ENCODE data around the gene TARBP1. TPM values are rescaled to one million over a fixed set of nuclear protein-coding genes. Genes with fewer than 3 reads are reported as not detected.

The TARBP1 gene
- total and polyA plus RNA-seq, 2 experiments from 2014 or later = 12.8 to 22.9 TPM

DNA sequence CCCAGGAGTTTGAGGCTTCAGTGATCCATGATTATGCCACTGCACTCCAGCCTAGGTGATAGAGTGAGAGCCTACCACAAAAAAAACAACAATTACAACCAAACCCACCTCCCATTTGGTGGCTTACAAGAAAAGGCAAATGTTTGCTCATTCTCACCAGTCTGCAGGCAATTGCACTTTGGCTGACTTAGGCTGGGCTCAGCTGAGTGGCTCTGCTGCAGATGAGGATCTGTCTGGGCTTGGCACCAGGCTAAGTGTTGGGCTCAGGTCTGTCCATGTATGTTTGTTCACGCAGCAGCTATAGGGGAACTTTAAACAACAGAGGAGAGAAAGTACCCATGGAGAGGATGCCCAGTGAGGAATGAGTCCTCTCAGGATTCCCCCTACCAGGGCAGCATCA lies 133.7 kb downstream of the TARBP1 start:
- H3K4me3 ChIP-seq = no peak overlapping the region
- no peak overlapping the region for H3K4me2 ChIP-seq
- WGBS (ENCODE audit: low lambda C conversion rate, missing lambda C conversion rate) = 92% methylated on average over 1 of the region's 1 CpG
- H3K27me3 ChIP-seq = no peaks in the 10 kb centered on the region
- H4K20me1 ChIP-seq (ENCODE audit: insufficient read depth, poor library complexity, severe bottlenecking) = no peaks in the 10 kb centered on the region
- H3K9me3 ChIP-seq (ENCODE audit: low read depth) = no peaks in the 10 kb centered on the region
- DNase-seq (ENCODE audit: low spot score) = no peak
- TF ChIP-seq EZH2 (IDR thresholded peaks at IDR 0.05; ENCODE audit: borderline replicate concordance) (no peak), EZH2phosphoT487 (IDR thresholded peaks at IDR 0.05; ENCODE audit: low read depth, severe bottlenecking, unreplicated experiment) (no peak)
- TF ChIP-seq, protein P1, sequence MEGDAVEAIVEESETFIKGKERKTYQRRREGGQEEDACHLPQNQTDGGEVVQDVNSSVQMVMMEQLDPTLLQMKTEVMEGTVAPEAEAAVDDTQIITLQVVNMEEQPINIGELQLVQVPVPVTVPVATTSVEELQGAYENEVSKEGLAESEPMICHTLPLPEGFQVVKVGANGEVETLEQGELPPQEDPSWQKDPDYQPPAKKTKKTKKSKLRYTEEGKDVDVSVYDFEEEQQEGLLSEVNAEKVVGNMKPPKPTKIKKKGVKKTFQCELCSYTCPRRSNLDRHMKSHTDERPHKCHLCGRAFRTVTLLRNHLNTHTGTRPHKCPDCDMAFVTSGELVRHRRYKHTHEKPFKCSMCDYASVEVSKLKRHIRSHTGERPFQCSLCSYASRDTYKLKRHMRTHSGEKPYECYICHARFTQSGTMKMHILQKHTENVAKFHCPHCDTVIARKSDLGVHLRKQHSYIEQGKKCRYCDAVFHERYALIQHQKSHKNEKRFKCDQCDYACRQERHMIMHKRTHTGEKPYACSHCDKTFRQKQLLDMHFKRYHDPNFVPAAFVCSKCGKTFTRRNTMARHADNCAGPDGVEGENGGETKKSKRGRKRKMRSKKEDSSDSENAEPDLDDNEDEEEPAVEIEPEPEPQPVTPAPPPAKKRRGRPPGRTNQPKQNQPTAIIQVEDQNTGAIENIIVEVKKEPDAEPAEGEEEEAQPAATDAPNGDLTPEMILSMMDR (IDR thresholded peaks at IDR 0.05; ENCODE audit: poor library complexity) = no peak
- no peaks in the 10 kb centered on the region for H3K79me2 ChIP-seq
- no peaks in the 10 kb centered on the region for H3K36me3 ChIP-seq (replicated peaks; ENCODE audit: insufficient read depth, low read depth)
- no peaks in the 10 kb centered on the region for H3K9me2 ChIP-seq (replicated peaks; ENCODE audit: insufficient read depth)
- H3K27ac ChIP-seq = no peak overlapping the region
- H3K4me1 ChIP-seq (ENCODE audit: insufficient read depth) = no peaks in the 10 kb centered on the region
- H2AFZ ChIP-seq = no peak overlapping the region

DNA sequence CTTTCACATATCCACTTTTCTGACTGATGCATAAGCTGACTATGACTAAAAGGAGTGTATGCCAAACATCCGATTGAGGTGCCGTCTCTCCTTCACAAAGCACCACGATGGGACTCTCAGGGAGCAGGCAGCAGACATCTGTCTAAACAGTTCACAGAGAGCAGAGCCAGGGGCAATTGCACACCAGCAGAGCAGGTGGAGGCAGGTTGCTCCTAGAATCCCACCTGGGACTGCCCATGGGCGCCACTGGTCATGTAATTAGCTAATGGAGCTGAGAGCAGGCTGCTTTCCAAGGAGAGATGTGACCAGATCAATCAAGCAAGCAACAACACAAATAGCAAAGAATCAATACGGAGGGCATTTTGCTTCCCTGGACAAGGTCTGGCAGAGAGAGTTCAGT lies 136.2 kb downstream of the TARBP1 start:
- H3K4me1 ChIP-seq (ENCODE audit: insufficient read depth) = no peaks in the 10 kb centered on the region
- H3K79me2 ChIP-seq = no peaks in the 10 kb centered on the region
- H4K20me1 ChIP-seq (ENCODE audit: insufficient read depth, poor library complexity, severe bottlenecking) = no peaks in the 10 kb centered on the region
- H3K9me2 ChIP-seq (replicated peaks; ENCODE audit: insufficient read depth) = no peaks in the 10 kb centered on the region
- no peak overlapping the region for H3K4me2 ChIP-seq
- no peak overlapping the region for H3K27ac ChIP-seq
- H3K9me3 ChIP-seq (ENCODE audit: low read depth) = no peaks in the 10 kb centered on the region
- no peak overlapping the region for H2AFZ ChIP-seq
- DNase-seq (ENCODE audit: low spot score) = no peak
- TF ChIP-seq EZH2phosphoT487 (IDR thresholded peaks at IDR 0.05; ENCODE audit: low read depth, severe bottlenecking, unreplicated experiment) = no peak
- TF ChIP-seq EZH2 (IDR thresholded peaks at IDR 0.05; ENCODE audit: borderline replicate concordance) = no peak
- TF ChIP-seq, protein P1 (IDR thresholded peaks at IDR 0.05; ENCODE audit: poor library complexity) = no peak
- no peaks in the 10 kb centered on the region for H3K27me3 ChIP-seq
- no peaks in the 10 kb centered on the region for H3K36me3 ChIP-seq (replicated peaks; ENCODE audit: insufficient read depth, low read depth)
- H3K4me3 ChIP-seq = no peak overlapping the region
- 78% methylated on average over 5 of the region's 5 CpGs for WGBS (ENCODE audit: low lambda C conversion rate, missing lambda C conversion rate)

Other genes starting within 250 kb of the TARBP1 start
- 48.6 and 67.8 TPM in 2 replicates for gene COA6, start 105.7 kb downstream of the TARBP1 start, total RNA-seq
- 67.3 and 82.9 TPM in 2 replicates for gene COA6, start 105.7 kb downstream of the TARBP1 start, polyA plus RNA-seq
- 113 and 135 TPM in 2 replicates for gene IRF2BP2, start 131.0 kb upstream of the TARBP1 start, total RNA-seq
- gene IRF2BP2, start 131.0 kb upstream of the TARBP1 start, polyA plus RNA-seq = 65.9 and 68.2 TPM in 2 replicates